Raji (cell line): ENCODE measurements around the gene PRCC.

Experiments used
- POLR2A ChIP-seq: IDR thresholded peaks from 2 replicates; pipeline ENCODE4 v1.6.1; 2011; ENCODE audit warnings: low read depth, low read length, control low read depth; ENCODE audit not compliant: insufficient read depth

Gene PRCC

GRCh38 chr1:156772222-156772621 is 4.9 kb downstream of the PRCC start:
- TF ChIP-seq POLR2A: no peak

- TF ChIP-seq POLR2A: no peak
These were observed 5.6 kb downstream of the PRCC start for GRCh38 chr1:156772728-156773497.

GRCh38 chr1:156773607-156774006 is 6.3 kb downstream of the PRCC start:
- TF ChIP-seq POLR2A: no peak

- TF ChIP-seq POLR2A: no peak
These were observed 8.5 kb downstream of the PRCC start for GRCh38 chr1:156775799-156776198.

- TF ChIP-seq POLR2A: no peak
These were observed 9.6 kb downstream of the PRCC start for GRCh38 chr1:156776942-156777341.

- no peak for TF ChIP-seq POLR2A
These were observed 10.2 kb downstream of the PRCC start for GRCh38 chr1:156777573-156777972.

- TF ChIP-seq POLR2A: no peak
These were observed 14.4 kb downstream of the PRCC start for GRCh38 chr1:156781585-156782186.

GRCh38 chr1:156785458-156785857 is 18.1 kb downstream of the PRCC start:
- TF ChIP-seq POLR2A: no peak

- TF ChIP-seq POLR2A: no peak
These were observed 19.3 kb downstream of the PRCC start for GRCh38 chr1:156786640-156787039.

GRCh38 chr1:156788136-156788535 is 20.8 kb downstream of the PRCC start:
- no peak for TF ChIP-seq POLR2A

- TF ChIP-seq POLR2A: no peak
These were observed 22.4 kb downstream of the PRCC start for GRCh38 chr1:156789621-156790318.

- TF ChIP-seq POLR2A: no peak
These were observed 27.4 kb downstream of the PRCC start for GRCh38 chr1:156794506-156795373.

- no peak for TF ChIP-seq POLR2A
These were observed 28.0 kb downstream of the PRCC start for GRCh38 chr1:156795374-156795733.

- no peak for TF ChIP-seq POLR2A
These were observed 28.5 kb downstream of the PRCC start for GRCh38 chr1:156795787-156796186.
